ENCODE data around the gene TM2D1. TPM values are rescaled to one million over a fixed set of nuclear protein-coding genes. Genes with fewer than 3 reads are reported as not detected.
"Not testable (repeated sequence)": the region's sequence is repeated elsewhere in the genome, so short reads cannot be mapped to it uniquely, and the experiment has no call there.

TM2D1 gene
- total and polyA plus RNA-seq, 2 donors = 54.0 to 104 TPM

DNA sequence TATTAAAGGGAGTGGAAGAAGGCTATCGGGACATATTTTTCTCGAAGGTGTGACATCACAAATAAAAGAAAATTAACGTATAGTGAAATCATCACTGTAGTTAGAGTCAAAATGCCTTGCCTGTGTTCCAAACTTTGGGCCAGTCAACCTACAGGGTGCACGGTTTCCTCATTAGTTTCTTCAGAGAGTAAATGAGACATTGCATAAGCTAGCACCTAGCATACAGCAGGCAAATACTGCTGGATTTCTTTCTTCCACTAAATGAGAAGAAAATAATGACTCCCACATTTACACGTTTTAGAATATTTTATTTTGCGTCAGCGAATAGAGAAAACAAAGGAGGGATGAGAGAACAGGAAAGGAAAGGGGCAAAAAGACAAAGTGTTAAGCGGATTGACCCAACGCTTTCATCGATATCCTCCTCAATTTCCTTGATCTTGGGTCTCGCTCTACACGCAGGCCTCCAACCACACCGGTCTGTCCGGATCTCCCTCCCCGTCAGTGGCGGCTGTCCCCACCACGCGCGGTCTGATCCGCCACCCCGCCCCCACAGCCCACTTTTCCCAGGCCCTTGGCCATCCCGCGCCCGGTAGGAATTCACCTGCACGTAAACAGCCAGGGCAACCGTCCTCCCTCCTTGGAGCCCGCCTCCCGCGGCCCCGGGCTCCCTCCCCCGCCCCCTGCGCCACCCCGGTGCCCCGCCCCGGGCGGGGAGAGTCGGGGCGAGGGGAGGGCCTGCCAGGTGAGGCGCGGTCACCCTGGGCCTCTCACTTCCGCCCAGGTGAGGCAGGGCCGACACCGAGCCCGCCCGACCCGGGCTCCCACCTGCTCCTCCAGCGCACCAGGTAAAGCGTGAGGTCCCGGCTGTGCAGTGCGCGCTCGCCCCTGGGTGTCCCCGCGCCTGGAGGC lies 17.0 kb upstream of the TM2D1 start, which contains the start of gene PATJ:
PATJ (plus strand) TSS at position 770 of the 909 bp plus-strand sequence. CDS start 20,413 bp downstream, outside the sequence.
- Histone ChIP-seq H3K4me3 (ENCODE audit: low read depth, low read length) (peak within 1 kb of the TSS; percentile 98), H3K36me3 (ENCODE audit: insufficient read depth) (no peaks in the 10 kb centered on the region), H3K27ac (ENCODE audit: low read depth) (peak within 1 kb of the TSS; percentile 99), H3K4me1 (ENCODE audit: insufficient read depth) (no peaks in the 10 kb centered on the region)
- peak; percentile 41 for DNase-seq (ENCODE audit: extremely low spot score)
- WGBS = 5% methylated on average over 53 of the region's 54 CpGs

DNA sequence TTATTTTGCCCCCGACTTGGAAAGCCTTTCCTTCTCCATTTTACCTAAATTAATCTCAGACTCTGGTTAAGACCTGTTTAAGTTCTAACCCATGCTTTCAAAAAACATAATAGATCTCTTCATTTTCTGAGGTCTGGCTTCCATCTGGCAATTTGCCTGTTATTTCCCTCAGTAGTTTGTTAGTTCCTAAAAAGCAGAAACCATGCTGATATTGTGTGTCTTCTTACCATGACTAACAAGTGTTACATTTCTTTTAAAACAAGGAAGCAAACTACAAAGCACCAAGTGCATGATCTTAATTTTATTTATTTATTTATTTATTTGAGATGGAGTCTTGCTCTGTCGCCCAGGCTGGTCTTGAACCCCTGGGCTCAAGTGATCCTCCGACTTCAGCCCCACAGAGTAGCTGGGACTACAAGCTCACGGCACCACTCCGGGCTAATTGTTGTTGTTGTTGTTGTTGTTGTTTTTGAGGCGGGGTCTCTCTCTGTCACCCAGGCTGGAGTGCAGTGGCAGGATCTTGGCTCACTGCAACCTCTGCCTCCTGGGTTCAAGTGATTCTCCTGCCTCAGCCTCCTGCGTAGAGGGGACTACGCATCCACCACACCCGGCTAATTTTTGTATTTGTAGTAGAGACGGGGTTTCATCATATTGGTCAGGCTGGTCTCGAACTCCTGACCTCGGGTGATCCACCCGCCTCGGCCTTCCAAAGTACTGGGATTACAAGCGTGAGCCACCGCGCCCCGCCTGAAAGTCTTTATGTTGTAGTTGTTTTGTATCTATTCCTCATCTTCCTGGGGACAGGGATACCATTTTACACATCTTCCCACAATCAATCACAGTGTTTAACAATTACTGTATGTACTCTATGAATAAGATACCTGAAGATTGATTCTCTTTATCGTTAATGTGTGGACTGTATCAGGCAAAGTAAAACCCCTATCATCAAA lies 16.1 kb upstream of the TM2D1 start:
- no peak for DNase-seq (ENCODE audit: extremely low spot score)
- Histone ChIP-seq H3K27ac (ENCODE audit: low read depth) (no peak overlapping the region), H3K4me1 (ENCODE audit: insufficient read depth) (no peaks in the 10 kb centered on the region), H3K36me3 (ENCODE audit: insufficient read depth) (no peaks in the 10 kb centered on the region), H3K4me3 (ENCODE audit: low read depth, low read length) (no peak overlapping the region)
- 91% methylated on average over 19 of the region's 19 CpGs for WGBS

DNA sequence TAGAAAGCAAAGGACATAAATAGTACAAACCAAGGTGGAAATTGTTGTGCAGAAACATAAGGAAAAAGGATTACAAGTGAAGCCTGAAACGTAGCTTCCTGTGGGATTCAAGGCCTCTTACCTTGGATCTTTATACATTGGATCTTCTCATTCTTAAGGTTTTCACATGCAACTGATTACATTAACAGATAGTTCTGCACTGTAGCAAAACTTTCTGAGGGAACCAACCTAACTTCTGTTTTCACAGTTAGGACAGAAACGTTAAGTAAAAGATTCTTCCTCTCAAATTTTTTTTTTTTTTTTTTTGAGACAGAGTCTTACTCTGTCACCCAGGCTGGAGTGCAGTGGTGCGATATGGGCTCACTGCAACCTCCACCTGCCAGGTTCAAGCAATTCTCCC lies 7.8 kb upstream of the TM2D1 start:
- no peak for DNase-seq (ENCODE audit: extremely low spot score)
- Histone ChIP-seq H3K4me3 (ENCODE audit: low read depth, low read length) (no peak overlapping the region), H3K4me1 (ENCODE audit: insufficient read depth) (no peaks in the 10 kb centered on the region), H3K36me3 (ENCODE audit: insufficient read depth) (no peaks in the 10 kb centered on the region), H3K27ac (ENCODE audit: low read depth) (no peak overlapping the region)
- WGBS = 67% methylated on average over 3 of the region's 3 CpGs

DNA sequence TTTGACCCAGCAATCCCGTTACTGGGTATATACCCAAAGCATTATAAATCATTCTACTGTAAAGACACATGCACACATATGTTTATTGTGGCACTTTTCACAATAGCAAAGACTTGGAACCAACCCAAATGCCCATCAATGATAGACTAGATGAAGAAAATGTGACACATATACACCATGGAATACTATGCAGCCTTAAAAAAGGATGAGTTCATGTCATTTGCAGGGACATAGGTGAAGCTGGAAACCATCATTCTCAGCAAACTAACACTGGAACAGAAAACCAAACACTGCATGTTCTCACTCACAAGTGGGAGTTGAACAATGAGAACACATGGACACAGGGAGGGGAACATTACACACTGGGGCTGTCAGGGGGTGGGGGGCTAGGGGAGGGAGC lies 5.7 kb upstream of the TM2D1 start:
- DNase-seq (ENCODE audit: extremely low spot score); H3K27ac ChIP-seq (ENCODE audit: low read depth); H3K4me1 ChIP-seq (ENCODE audit: insufficient read depth): not testable (repeated sequence)

DNA sequence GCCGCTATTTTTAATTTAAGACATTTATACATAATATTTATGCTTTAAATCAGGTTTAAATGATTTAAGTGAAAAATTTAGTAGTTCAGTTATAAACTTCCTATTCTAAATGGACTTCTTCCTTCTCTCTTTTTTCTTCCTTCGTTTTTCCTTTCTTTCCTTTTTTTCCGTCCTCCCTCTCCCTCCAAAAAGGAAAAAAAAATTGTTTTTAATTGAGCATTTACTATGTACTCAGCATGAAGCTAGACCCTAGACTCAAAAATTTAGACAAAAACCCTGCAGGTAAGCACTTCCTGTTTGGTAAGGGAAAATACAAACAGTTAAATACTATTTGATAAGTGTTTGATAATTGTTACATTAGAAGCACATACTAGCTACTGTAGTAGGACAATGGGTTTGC lies 2.6 kb upstream of the TM2D1 start:
- no peak overlapping the region for H3K27ac ChIP-seq (ENCODE audit: low read depth)
- 80% methylated on average over 3 of the region's 3 CpGs for WGBS
- H3K4me3 ChIP-seq (ENCODE audit: low read depth, low read length) = no peak overlapping the region
- no peaks in the 10 kb centered on the region for H3K4me1 ChIP-seq (ENCODE audit: insufficient read depth)
- DNase-seq (ENCODE audit: extremely low spot score) = no peak
- no peaks in the 10 kb centered on the region for H3K36me3 ChIP-seq (ENCODE audit: insufficient read depth)

More for the DNA sequence above, 5.7 kb upstream of the TM2D1 start:
- H3K4me3 ChIP-seq (ENCODE audit: low read depth, low read length); H3K36me3 ChIP-seq (ENCODE audit: insufficient read depth): not testable (repeated sequence)
- 0% methylated on average over 1 of the region's 1 CpG for WGBS

DNA sequence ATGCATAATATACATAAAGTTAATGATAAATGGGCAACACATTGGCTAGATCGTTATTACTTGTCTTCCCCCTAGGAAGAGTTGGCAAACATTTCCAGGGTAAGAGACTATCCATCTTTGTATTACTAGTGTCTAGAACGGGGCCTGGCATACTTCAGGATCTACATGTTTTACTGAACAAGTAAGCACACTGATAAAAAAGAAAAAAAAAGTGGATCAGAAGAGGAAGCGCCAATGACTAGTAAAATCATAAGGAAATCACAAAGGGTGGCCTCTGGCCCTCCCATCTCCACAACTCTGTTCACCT lies 482 bp downstream of the TM2D1 start:
- DNase-seq (ENCODE audit: extremely low spot score) = no peak
- Histone ChIP-seq H3K27ac (ENCODE audit: low read depth) (peak overlapping the region; percentile 83), H3K4me1 (ENCODE audit: insufficient read depth) (no peaks in the 10 kb centered on the region), H3K36me3 (ENCODE audit: insufficient read depth) (no peaks in the 10 kb centered on the region), H3K4me3 (ENCODE audit: low read depth, low read length) (peak overlapping the region; percentile 67)
- 2% methylated on average over 3 of the region's 3 CpGs for WGBS

DNA sequence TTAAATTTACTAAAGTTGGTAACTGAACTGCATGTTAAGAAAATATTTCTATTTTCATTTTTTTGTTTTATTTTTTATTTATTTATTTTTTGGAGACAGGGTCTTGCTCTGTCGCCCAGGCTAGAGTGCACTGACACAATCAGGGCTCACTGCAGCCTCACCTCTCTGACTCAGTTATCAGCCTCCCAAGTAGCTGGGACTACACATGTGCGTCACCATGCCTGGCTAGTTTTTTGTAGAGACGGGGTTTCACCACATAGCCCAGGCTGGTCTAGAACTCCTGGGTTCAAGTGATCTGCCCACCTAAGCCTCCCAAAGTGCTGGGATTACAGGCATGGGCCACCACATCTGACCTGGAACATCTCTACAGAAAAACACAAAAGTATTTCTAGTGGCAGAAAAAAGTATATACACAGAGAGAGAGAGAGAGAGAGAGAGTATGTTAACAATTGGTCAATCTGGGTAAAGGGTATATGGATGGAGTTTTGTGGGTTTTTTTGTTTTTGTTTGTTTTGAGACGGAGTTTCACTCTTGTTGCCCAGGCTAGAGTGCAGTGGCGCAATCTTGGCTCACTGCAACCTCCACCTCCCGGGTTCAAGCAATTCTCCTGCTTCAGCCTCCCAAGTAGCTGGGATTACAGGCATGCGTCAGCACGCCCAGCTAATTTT lies 5.8 kb downstream of the TM2D1 start:
- DNase-seq (ENCODE audit: extremely low spot score); H3K4me3 ChIP-seq (ENCODE audit: low read depth, low read length); H3K4me1 ChIP-seq (ENCODE audit: insufficient read depth); H3K36me3 ChIP-seq (ENCODE audit: insufficient read depth); H3K27ac ChIP-seq (ENCODE audit: low read depth): not testable (repeated sequence)
- 94% methylated on average over 8 of the region's 8 CpGs for WGBS

DNA sequence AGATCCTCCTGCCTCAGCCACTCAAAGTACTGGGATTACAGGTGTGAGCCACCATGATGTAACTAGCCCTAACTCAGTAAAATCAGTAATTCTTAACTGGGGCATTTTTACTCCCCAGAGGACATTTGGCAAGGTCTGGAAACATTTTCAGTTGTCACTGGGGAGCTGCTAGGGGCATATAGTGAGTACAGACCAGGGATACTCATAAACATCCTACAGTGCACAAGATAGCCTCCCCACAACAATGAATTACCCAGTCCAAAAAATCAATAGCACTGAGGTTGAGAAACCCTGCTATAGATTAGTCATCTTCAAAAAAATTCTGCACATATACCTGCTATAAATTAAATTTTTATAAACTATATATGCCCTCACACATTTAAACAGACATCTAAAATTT lies 13.0 kb downstream of the TM2D1 start:
- H3K4me1 ChIP-seq (ENCODE audit: insufficient read depth) = no peaks in the 10 kb centered on the region
- H3K27ac ChIP-seq (ENCODE audit: low read depth) = no peak overlapping the region
- H3K36me3 ChIP-seq (ENCODE audit: insufficient read depth) = no peaks in the 10 kb centered on the region
- no peak for DNase-seq (ENCODE audit: extremely low spot score)
- no peak overlapping the region for H3K4me3 ChIP-seq (ENCODE audit: low read depth, low read length)

DNA sequence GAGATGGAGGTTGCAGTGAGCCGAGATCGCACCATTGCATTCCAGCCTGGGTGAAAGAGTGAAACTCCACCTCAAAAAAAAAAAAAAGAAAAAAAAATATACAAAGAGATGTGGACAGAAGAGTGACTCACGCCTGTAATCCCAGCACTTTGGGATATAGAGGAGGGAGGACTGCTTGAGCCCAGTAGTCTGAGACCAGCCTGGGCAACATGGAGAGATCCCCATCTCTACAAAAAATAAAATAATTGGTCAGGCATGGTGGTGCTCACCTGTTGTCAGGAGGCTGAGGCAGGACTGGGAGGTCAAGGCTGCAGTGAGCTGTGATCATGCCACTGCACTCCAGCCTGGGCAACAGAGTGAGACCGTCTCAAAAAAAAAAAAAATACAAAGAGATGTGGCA lies 13.7 kb downstream of the TM2D1 start:
- not testable (repeated sequence) for H3K4me3 ChIP-seq (ENCODE audit: low read depth, low read length); H3K27ac ChIP-seq (ENCODE audit: low read depth); H3K36me3 ChIP-seq (ENCODE audit: insufficient read depth); DNase-seq (ENCODE audit: extremely low spot score); H3K4me1 ChIP-seq (ENCODE audit: insufficient read depth)
- WGBS = 87% methylated on average over 4 of the region's 4 CpGs

DNA sequence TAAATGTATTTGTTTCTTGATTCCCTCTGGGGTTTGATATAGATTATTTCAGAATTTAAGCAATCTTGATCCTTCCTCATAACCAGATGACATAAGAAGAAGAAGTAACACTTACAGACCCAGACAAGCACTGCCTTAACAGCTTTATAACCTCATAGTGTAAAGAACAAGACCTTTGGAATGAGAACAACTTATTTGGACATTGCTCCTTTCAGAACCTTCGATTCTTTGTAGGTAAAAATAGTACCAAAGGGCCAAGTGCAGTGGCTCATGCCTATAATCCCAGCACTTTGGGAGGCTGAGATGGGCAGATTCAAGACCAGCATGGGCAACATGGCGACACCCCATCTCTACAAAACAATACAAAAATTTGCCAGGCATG lies 15.0 kb downstream of the TM2D1 start:
- no peak overlapping the region for H3K27ac ChIP-seq (ENCODE audit: low read depth)
- H3K4me3 ChIP-seq (ENCODE audit: low read depth, low read length) = no peak overlapping the region
- no peak for DNase-seq (ENCODE audit: extremely low spot score)
- peaks cover 2% of the 10 kb centered on the region for H3K36me3 ChIP-seq (ENCODE audit: insufficient read depth)
- WGBS = 98% methylated on average over 2 of the region's 2 CpGs
- H3K4me1 ChIP-seq (ENCODE audit: insufficient read depth) = no peaks in the 10 kb centered on the region

DNA sequence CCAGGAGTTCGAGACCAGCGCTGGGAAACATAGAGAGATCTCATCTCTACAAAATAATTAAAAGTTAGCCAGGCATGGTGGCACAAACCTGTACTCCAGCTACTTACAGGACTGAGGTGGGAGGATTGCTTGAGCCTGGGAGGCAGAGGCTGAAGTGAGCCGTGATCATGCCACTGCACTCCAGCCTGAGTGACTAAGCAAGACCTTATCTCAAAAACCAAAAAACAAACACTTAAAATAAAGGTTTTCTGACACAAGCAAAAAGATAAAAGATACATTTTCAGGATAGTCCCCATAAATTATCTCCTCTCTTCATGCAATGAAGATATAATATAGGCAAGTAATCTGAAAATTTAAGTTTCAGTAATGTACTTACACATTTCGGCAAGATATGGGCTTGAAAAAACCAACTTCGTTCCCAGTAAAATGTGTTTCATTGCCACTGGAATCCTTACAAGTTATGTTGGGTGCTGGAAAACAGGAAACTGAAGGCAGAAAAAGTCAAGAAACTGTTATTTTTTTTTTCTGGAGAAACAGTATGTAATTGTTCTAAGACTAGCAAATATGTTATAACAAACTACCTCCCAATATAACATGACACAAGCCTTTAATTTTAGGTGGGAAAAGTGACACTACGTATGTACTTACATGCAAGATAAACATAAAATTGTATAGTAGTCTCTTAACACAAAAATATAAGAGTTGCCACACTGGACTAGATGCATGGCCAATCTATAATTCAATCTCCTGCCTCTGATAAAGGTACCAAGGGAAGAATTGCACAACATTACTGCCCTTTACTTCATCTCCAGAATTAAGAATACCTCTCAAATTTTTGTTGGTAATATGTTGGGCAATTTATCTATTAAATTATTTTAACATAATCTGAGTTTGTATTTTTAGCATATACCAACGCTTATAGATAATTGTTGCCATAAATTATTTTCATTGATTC lies 15.7 kb downstream of the TM2D1 start:
- no peak overlapping the region for H3K4me3 ChIP-seq (ENCODE audit: low read depth, low read length)
- H3K36me3 ChIP-seq (ENCODE audit: insufficient read depth) = peaks cover 2% of the 10 kb centered on the region
- no peak for DNase-seq (ENCODE audit: extremely low spot score)
- 89% methylated on average over 7 of the region's 7 CpGs for WGBS
- H3K27ac ChIP-seq (ENCODE audit: low read depth) = no peak overlapping the region
- H3K4me1 ChIP-seq (ENCODE audit: insufficient read depth) = no peaks in the 10 kb centered on the region

DNA sequence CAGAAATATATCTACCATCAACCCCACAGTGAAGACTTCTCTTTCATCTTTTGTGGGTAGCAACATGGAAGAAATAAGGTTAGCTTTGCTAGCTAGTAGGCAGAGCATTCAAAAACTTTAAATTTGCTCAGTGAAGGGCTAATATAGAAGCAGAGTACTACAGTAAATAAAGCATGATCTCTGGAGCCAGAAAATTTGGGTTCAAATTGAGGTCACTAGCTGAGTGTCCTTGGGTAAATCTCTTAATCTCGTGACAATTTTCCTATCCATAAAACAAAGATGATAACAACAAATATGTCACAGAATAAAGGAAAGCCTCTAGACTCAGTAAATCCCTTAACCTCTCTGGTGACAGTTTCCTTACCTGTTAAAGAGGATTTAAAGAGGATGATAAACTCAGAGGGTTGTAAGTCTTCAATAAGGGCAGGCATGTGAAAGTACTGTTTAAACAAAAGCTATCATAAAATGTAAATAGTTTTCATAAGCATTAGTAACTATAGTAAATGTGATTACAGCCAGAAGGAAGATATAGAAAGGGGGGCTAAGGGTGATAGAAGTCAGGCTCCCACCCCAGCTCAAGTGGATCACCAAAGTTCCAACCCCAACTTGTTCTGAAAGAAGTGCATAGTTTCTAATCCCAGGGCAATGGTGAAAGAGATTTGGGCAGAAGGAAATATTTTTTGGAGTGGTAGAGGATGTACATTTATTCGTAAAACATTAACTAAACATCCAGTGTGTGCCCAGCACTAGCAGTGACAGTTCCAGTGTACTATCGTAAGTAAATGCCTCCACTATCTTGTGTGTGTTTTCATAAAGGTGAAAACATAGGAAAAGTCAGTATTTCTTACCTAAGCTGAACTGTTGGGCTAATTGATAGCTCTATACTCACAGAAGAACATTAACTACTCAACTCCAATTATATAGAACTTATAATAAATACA lies 24.8 kb downstream of the TM2D1 start:
- Histone ChIP-seq H3K36me3 (ENCODE audit: insufficient read depth) (peaks cover 3% of the 10 kb centered on the region), H3K27ac (ENCODE audit: low read depth) (peak overlapping the region; percentile 5)

More for the DNA sequence above, 24.8 kb downstream of the TM2D1 start:
- DNase-seq (ENCODE audit: extremely low spot score) = peak; percentile 7
- no peaks in the 10 kb centered on the region for H3K4me1 ChIP-seq (ENCODE audit: insufficient read depth)
- no peak overlapping the region for H3K4me3 ChIP-seq (ENCODE audit: low read depth, low read length)
- WGBS = 29% methylated on average over 3 of the region's 3 CpGs
